AG20443 (cell line): ENCODE data around the gene ANTKMT.
A peak's percentile ranks its signal among the peaks of the same experiment; 100 is the strongest.
"Not testable (repeated sequence)": the region's sequence is repeated elsewhere in the genome, so short reads cannot be mapped to it uniquely, and the experiment has no call there.

Experiments used
- DNase-seq: peaks from one replicate; pipeline ENCODE4 v3.0.0; 2012; ENCODE audit warnings: low spot score, mixed read lengths

Gene ANTKMT

GRCh38 chr16:728131-728889 lies 7.4 kb downstream of the ANTKMT start:
- DNase-seq = peak; percentile 89

- no peak for DNase-seq
Observed at GRCh38 chr16:728890-729744, 8.2 kb downstream of the ANTKMT start.

GRCh38 chr16:729768-730665 lies 9.1 kb downstream of the ANTKMT start:
- DNase-seq = no peak

GRCh38 chr16:730666-731509 lies 9.9 kb downstream of the ANTKMT start:
- DNase-seq = no peak

GRCh38 chr16:732332-732731 lies 11.4 kb downstream of the ANTKMT start:
- DNase-seq = no peak

GRCh38 chr16:732936-733335 lies 12.0 kb downstream of the ANTKMT start:
- DNase-seq = no peak

- DNase-seq = no peak
Observed at GRCh38 chr16:733382-734207, 12.6 kb downstream of the ANTKMT start.

GRCh38 chr16:734208-734980 lies 13.4 kb downstream of the ANTKMT start:
- DNase-seq = no peak

- DNase-seq = no peak
Observed at GRCh38 chr16:734981-735881, 14.3 kb downstream of the ANTKMT start.

GRCh38 chr16:735982-736453 lies 15.1 kb downstream of the ANTKMT start:
- DNase-seq = no peak

GRCh38 chr16:736936-737481 lies 16.1 kb downstream of the ANTKMT start:
- DNase-seq = no peak

- no peak for DNase-seq
Observed at GRCh38 chr16:739560-740458, 18.9 kb downstream of the ANTKMT start.

GRCh38 chr16:740459-740763 lies 19.5 kb downstream of the ANTKMT start:
- no peak for DNase-seq

GRCh38 chr16:740764-741505 lies 20.0 kb downstream of the ANTKMT start, which contains the start of gene CIAO3:
TSS of gene CIAO3 (minus strand) at chr16:740997. CDS start at chr16:740985, 12 bp downstream.
- DNase-seq = peak; percentile 99

GRCh38 chr16:741986-742629 lies 21.2 kb downstream of the ANTKMT start:
- no peak for DNase-seq

- not testable (repeated sequence) for DNase-seq
Observed at GRCh38 chr16:742894-743293, 21.9 kb downstream of the ANTKMT start.
